Large intestine (tissue), 3 donors: ENCODE measurements around the gene AQP6. TPM values are rescaled to one million over a fixed set of nuclear protein-coding genes. Genes with fewer than 3 reads are reported as not detected.

Source experiments
- DNase-seq, 2 donors: peaks; one replicate each; pipeline versions ENCODE4 v3.0.0 to v3.0.0-alpha.2; 2013
- H3K27ac ChIP-seq: one replicate; pipeline ENCODE4 v1.5.1; 2013; ENCODE audit warnings: low read length
- H3K27me3 ChIP-seq: 2 replicates; pipeline ENCODE4 v1.6.1; 2013; ENCODE audit warnings: low read length; ENCODE audit not compliant: control insufficient read depth, insufficient read depth
- H3K36me3 ChIP-seq: 2 replicates; pipeline ENCODE4 v1.6.1; 2013; ENCODE audit warnings: low read length; ENCODE audit not compliant: control insufficient read depth, insufficient read depth
- H3K4me1 ChIP-seq: one replicate; pipeline ENCODE4 v1.6.1; 2013; ENCODE audit warnings: low read length; ENCODE audit not compliant: control insufficient read depth, insufficient read depth
- H3K4me3 ChIP-seq: one replicate; pipeline ENCODE4 v1.5.1; 2013; ENCODE audit warnings: low read length
- H3K9me3 ChIP-seq: one replicate; pipeline ENCODE4 v1.6.1; 2013; ENCODE audit warnings: mild to moderate bottlenecking, low read depth, low read length, moderate library complexity; ENCODE audit not compliant: control insufficient read depth
- whole genome bisulfite sequencing: methylation state at CpG from one replicate; pipeline ENCODE4 v1.1.5; 2013; ENCODE audit warnings: low lambda C conversion rate; ENCODE audit not compliant: insufficient coverage; 5-methylcytosine and 5-hydroxymethylcytosine counted together
- polyA plus RNA-seq: library from polyadenylated mRNA; unstranded; fragments of 120-200 nt; gene quantifications from one replicate; pipeline ENCODE4 v1.2.1, GENCODE V29; 2013

AQP6 gene
- polyA plus RNA-seq, 1 donor: 0.49 TPM

GRCh38 chr12:49965836-49966235 is 6.9 kb upstream of the AQP6 start:
- no peak overlapping the region for H3K4me3 ChIP-seq
- peaks cover 7% of the 10 kb centered on the region for H3K4me1 ChIP-seq
- WGBS: 60% methylated on average over 1 of the region's 6 CpGs

GRCh38 chr12:49966511-49967041 is 6.2 kb upstream of the AQP6 start:
- Histone ChIP-seq H3K9me3 (no peaks in the 10 kb centered on the region), H3K36me3 (no peaks in the 10 kb centered on the region), H3K4me1 (peaks cover 7% of the 10 kb centered on the region), H3K4me3 (no peak overlapping the region), H3K27me3 (peaks cover 74% of the 10 kb centered on the region), H3K27ac (no peak overlapping the region)
- no peak for DNase-seq
- WGBS: no CpG with 5 or more reads among the region's 16 CpGs

More at GRCh38 chr12:49965836-49966235, 6.9 kb upstream of the AQP6 start:
- Histone ChIP-seq H3K27ac (no peak overlapping the region), H3K36me3 (no peaks in the 10 kb centered on the region), H3K9me3 (no peaks in the 10 kb centered on the region), H3K27me3 (peaks cover 78% of the 10 kb centered on the region)
- DNase-seq: no peak

GRCh38 chr12:49967042-49967776 is 5.5 kb upstream of the AQP6 start:
- peak; percentile 85 to 87 for DNase-seq
- Histone ChIP-seq H3K27me3 (peaks cover 70% of the 10 kb centered on the region), H3K27ac (no peak overlapping the region), H3K9me3 (no peaks in the 10 kb centered on the region), H3K36me3 (no peaks in the 10 kb centered on the region), H3K4me3 (peak overlapping the region; percentile 41), H3K4me1 (peaks cover 7% of the 10 kb centered on the region)
- no CpG with 5 or more reads among the region's 40 CpGs for WGBS

- peak overlapping the region; percentile 41 for H3K4me3 ChIP-seq
- no peaks in the 10 kb centered on the region for H3K9me3 ChIP-seq
- DNase-seq: no peak
- peaks cover 7% of the 10 kb centered on the region for H3K4me1 ChIP-seq
- H3K27ac ChIP-seq: no peak overlapping the region
- H3K27me3 ChIP-seq: peaks cover 66% of the 10 kb centered on the region
- no peaks in the 10 kb centered on the region for H3K36me3 ChIP-seq
- WGBS: no CpG with 5 or more reads among the region's 15 CpGs
These were observed 4.9 kb upstream of the AQP6 start for GRCh38 chr12:49967777-49968250.

- Histone ChIP-seq H3K4me3 (no peak overlapping the region), H3K36me3 (no peaks in the 10 kb centered on the region), H3K4me1 (peaks cover 12% of the 10 kb centered on the region), H3K27me3 (peaks cover 59% of the 10 kb centered on the region), H3K27ac (no peak overlapping the region), H3K9me3 (peaks cover 4% of the 10 kb centered on the region)
- WGBS: no CpG with 5 or more reads among the region's 6 CpGs
- no peak for DNase-seq
These were observed 4.3 kb upstream of the AQP6 start for GRCh38 chr12:49968471-49968870.

GRCh38 chr12:49969027-49969426 is 3.7 kb upstream of the AQP6 start:
- no peaks in the 10 kb centered on the region for H3K36me3 ChIP-seq
- H3K27ac ChIP-seq: no peak overlapping the region
- H3K4me3 ChIP-seq: no peak overlapping the region
- DNase-seq: no peak
- peaks cover 17% of the 10 kb centered on the region for H3K4me1 ChIP-seq
- no CpG with 5 or more reads among the region's 5 CpGs for WGBS
- peaks cover 54% of the 10 kb centered on the region for H3K27me3 ChIP-seq
- peaks cover 4% of the 10 kb centered on the region for H3K9me3 ChIP-seq

GRCh38 chr12:49969651-49970429 is 2.9 kb upstream of the AQP6 start:
- no peak for DNase-seq
- no CpG with 5 or more reads among the region's 12 CpGs for WGBS
- H3K36me3 ChIP-seq: no peaks in the 10 kb centered on the region
- no peak overlapping the region for H3K4me3 ChIP-seq
- H3K27me3 ChIP-seq: peaks cover 46% of the 10 kb centered on the region
- peaks cover 4% of the 10 kb centered on the region for H3K9me3 ChIP-seq
- H3K4me1 ChIP-seq: peaks cover 24% of the 10 kb centered on the region
- no peak overlapping the region for H3K27ac ChIP-seq

- Histone ChIP-seq H3K36me3 (no peaks in the 10 kb centered on the region), H3K9me3 (peaks cover 4% of the 10 kb centered on the region), H3K27ac (no peak overlapping the region), H3K27me3 (peaks cover 39% of the 10 kb centered on the region), H3K4me3 (no peak overlapping the region), H3K4me1 (peaks cover 31% of the 10 kb centered on the region)
- WGBS: 77% methylated on average over 4 of the region's 10 CpGs
- DNase-seq: no peak
These were observed 2.1 kb upstream of the AQP6 start for GRCh38 chr12:49970658-49971057.

GRCh38 chr12:49971141-49971540 is 1.6 kb upstream of the AQP6 start:
- WGBS: no CpG with 5 or more reads among the region's 6 CpGs
- DNase-seq: no peak

GRCh38 chr12:49972129-49972528 is 618 bp upstream of the AQP6 start:
- no peak for DNase-seq
- Histone ChIP-seq H3K4me3 (no peak overlapping the region), H3K27me3 (peaks cover 30% of the 10 kb centered on the region), H3K27ac (no peak overlapping the region), H3K36me3 (no peaks in the 10 kb centered on the region), H3K4me1 (peaks cover 29% of the 10 kb centered on the region), H3K9me3 (peaks cover 4% of the 10 kb centered on the region)
- WGBS: no CpG with 5 or more reads among the region's 9 CpGs

More at GRCh38 chr12:49971141-49971540, 1.6 kb upstream of the AQP6 start:
- Histone ChIP-seq H3K4me1 (peaks cover 31% of the 10 kb centered on the region), H3K27me3 (peaks cover 37% of the 10 kb centered on the region), H3K36me3 (no peaks in the 10 kb centered on the region), H3K27ac (no peak overlapping the region), H3K9me3 (peaks cover 4% of the 10 kb centered on the region), H3K4me3 (no peak overlapping the region)
